ENCODE results near the gene S100A9.

The S100A9 gene

GRCh38 chr1:153361480-153362109 lies 3.9 kb downstream of the S100A9 start:
- no peak for DNase-seq

DNA sequence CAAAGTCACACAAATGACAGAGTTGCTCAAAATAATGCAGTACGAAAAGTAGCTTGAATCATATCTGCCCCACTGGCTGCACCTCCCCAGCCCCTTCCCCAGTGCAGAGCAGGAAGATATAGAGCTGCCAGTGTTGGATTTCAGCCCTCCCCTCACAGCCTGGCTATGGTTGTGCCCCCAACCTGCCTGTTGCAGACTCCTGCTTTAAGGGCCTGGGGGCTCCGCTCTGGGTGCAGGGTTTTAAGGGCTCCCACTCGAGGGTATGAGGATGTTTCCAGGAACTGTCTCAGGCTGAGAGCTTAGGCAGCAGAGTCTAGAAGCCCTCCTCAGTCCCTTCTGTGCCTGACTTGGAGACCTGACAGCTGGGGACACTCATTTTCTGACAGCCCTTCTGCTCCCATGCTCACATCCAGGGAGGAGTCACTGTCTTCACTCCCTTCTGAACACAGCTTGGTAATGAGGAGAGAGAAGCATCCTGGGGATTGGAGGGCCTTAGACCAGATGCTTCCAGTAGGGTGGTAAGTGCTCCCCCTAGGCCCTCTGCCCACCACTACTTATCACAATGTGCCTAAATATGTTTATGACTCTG lies 4.6 kb downstream of the S100A9 start:
- DNase-seq: no peak

GRCh38 chr1:153363641-153364040 lies 6.0 kb downstream of the S100A9 start:
- DNase-seq: no peak

- no peak for DNase-seq
These were observed 6.5 kb downstream of the S100A9 start for GRCh38 chr1:153364156-153364555.

GRCh38 chr1:153364766-153365666 lies 7.4 kb downstream of the S100A9 start:
- DNase-seq: no peak

DNA sequence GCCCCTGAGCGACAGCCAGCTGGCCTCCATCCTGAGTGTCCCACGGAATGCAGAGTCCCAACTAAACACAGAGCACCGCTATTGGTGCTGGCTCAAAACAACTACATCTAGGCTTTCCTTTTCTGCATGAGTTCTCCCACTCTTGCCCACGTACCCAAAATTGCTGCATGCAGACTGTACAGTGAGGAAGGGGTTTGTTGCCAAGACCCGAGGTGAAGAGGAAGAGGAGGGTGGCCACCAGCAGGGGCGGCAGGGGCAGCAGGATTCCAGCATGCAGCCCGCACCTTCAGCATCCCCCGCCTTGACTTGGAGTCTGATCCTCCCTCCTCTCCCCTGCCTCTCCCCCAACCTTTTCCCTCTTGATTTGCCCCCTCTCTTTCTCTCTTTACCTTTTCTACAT lies 8.0 kb downstream of the S100A9 start:
- no peak for DNase-seq

GRCh38 chr1:153366261-153366660 lies 8.6 kb downstream of the S100A9 start:
- no peak for DNase-seq

- DNase-seq: no peak
These were observed 9.4 kb downstream of the S100A9 start for GRCh38 chr1:153367090-153367489.

GRCh38 chr1:153368495-153368894 lies 10.8 kb downstream of the S100A9 start:
- DNase-seq: no peak

DNA sequence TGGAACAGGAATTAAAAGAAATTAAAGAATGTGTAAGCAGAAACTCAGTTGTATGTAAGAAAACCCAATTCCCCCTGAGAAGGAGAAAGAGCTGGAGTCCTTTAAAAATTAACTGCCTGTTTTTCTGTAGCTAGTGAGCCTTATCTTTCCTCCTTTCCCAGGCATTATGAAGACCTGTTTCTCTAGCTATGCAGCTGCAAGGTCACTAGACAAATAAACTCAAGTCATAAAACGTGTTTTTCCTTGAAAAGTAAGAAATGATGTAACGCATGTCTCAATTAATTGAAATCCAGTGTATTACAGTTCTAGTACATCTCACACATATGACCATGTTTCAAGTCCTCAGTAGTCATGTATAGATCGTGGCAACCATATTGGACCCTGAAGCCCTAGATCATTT lies 12.5 kb downstream of the S100A9 start:
- DNase-seq: no peak

- no peak for DNase-seq
These were observed 13.6 kb downstream of the S100A9 start for GRCh38 chr1:153371231-153371630.

DNA sequence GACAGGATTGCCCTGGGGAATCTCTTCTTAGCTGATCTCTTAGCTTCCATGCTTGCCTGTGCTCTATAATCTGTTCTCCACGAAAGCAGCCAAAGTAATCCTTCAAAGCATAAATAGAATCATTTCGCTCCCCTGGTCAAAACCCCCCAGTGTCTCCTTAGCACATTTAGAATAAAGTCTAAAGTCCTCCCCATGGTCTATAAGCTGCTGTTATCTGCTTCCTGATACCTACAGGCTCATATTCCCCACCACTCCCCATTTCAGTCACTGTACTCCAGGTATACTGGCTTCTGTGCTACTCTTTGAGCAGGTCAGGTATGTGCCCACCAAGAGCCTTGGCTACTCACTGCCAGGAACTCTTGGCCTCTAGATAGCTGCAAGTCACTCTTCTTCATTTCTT lies 14.9 kb downstream of the S100A9 start:
- DNase-seq: no peak

DNA sequence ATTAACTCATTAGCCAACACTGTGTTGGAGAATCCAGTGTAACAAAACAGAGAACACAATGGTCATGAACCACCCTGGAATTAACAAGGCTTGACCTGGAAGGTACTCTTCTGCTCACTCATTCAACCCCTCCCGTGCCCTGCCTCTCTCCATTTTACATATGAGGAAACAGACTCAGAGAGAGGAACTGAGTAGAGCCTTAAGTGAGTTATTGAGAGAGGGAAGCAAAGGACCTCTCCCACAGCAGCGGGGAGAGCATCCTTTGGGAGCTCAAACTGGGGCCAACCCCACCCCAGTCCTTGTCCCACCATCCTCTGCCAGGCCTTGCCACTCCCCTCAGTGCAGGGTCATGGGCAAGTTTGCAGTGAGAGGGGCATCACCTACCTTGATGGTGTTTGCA lies 16.4 kb downstream of the S100A9 start:
- DNase-seq: no peak

DNA sequence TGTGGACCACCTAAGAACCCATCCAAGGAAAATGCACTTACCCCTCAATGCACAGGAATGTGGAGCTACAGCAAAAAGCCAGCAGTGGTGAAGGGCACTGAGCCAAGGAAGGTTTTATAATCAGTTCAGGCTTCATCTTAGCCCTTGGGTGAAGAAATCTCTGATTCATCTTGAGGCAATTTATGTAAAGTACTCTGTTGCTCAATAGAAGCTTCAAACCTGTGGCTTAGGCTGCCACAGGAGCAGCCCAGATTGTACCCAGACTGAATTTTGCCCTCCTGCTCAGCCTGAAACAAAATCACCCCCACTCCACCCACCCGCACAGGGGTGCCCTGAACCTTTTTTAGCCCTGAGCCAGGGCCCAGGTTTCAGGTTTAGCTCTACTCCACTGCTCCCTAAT lies 17.9 kb downstream of the S100A9 start, which contains the start of gene S100A12:
S100A12 (minus strand) TSS at position 111 of the 400 bp plus-strand sequence. CDS start 1,029 bp downstream, outside the sequence.
- no peak for DNase-seq

DNA sequence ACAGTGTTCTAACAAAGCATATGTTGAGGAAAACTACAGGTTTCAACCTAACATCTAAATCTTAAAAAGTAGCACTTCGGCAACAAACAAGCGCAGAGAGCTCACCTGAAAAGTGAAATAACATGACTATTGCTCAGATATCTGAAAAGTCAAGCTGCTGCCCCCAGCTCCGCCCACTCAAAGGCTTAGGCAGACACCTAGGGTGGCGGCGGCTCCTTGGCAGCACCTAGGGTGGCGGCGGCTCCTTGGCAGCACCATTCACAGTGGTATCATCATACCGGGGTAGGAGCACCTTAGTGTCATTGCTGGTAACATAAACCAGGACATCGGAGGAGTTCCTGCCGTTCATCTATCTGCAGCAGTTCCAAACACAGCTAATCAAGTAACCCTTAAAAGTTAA lies 21.9 kb downstream of the S100A9 start:
- DNase-seq: no peak

GRCh38 chr1:153380711-153381110 lies 23.1 kb downstream of the S100A9 start:
- no peak for DNase-seq

- no peak for DNase-seq
These were observed 27.4 kb downstream of the S100A9 start for GRCh38 chr1:153384958-153385580.

DNA sequence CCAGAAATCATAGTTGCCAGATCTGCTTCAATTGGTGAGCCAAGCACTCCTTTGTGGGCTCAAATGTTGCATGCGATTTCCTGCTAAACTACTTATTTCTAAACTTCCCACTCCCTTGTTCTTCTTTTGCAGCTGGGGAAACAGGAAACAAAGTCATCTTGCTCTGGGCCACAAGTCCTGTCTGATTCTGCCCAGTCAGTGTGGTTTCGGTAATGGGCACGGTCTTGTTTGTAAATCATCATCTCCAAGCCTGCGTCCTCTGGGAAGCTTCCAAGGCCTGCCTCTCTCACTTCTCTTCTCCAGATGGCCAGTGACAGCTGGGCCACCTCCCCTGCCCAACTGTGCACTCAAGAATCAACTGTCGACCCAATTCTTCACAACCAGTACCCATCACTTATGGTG lies 28.8 kb downstream of the S100A9 start:
- DNase-seq: no peak

DNA sequence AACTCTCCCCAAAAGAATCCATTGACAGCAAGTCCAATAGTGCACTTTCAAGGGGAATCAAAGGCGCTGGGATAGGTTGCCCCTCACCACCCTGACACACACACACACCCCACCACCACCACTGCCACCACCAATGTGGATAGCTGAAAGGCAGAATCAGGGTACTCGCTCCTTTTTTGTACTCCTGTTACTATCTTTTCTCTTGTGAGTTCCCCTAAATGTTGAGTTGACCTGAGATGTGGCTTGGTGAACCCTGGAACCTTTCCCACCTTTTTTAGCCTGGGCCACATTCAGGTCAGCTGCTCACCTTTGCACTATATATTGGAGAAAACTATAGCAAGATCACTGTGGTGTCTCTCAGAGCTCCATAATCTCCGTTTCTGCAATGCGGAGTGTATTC lies 29.3 kb downstream of the S100A9 start:
- no peak for DNase-seq

DNA sequence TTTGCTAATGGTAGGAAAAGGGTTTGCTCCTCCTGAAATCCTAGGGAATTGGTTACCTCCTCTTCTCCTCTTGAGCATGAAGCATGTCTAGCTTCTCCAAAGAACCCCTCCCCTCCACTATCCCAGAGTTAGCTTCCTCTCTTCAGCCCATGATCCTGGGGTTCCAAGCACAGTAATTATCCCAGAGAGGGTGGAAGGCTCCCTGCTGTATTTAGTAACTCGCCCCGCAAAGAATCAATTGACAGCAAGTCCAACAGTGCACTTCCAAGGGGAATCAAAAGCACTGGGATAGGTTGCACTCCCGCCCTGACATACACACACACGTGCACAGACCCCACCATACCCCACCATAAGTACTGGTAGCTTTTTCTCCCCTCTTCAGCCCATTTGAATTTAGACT lies 30.1 kb downstream of the S100A9 start:
- no peak for DNase-seq

- no peak for DNase-seq
These were observed 31.7 kb downstream of the S100A9 start for GRCh38 chr1:153389401-153389800.

DNA sequence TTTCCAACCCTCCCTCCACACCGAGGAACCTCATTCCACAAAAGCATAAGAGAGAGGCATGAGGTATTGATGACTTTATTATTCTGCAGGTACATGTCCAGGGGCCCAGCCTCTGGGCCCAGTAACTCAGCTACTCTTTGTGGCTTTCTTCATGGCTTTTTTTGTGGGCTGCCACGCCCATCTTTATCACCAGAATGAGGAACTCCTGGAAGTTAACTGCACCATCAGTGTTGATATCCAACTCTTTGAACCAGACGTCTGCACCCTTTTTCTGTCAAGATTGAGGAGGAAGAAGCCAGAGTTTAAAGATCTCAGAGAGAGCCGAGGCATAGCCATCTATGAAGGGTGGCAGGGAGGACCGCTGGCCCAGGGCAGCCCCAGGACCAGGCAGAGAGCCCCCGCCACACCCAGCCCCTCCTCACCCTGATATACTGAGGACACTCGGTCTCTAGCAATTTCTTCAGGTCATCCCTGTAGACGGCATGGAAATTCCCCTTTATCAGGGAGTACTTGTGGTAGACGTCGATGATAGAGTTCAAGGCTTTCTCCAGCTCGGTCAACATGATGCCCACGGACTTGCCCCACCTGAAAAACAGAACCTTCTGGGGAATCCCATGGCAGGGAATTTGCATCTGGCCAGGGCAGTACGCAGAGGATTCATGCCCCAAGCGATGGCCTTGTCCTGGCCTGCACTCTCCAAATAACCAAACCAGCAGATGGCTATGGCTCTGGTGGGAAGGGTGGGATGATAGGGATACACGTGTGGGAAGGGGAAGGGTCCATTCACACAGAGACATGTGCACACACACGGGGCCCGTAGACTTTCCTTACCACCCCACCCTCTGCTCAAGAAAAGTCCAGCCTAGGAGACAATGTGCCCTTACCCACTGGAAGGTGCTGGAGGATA lies 32.6 kb downstream of the S100A9 start:
- no peak for DNase-seq
